HG02981 (cell line): ENCODE data around the gene HNRNPU.

Source experiments
- ATAC-seq: cut with Tn5 transposase; IDR thresholded peaks from one replicate; pipeline ENCODE4 v1.9.1; 2021; ENCODE audit warnings: mild to moderate bottlenecking, moderate library complexity; ENCODE audit not compliant: unreplicated experiment

The HNRNPU gene

DNA sequence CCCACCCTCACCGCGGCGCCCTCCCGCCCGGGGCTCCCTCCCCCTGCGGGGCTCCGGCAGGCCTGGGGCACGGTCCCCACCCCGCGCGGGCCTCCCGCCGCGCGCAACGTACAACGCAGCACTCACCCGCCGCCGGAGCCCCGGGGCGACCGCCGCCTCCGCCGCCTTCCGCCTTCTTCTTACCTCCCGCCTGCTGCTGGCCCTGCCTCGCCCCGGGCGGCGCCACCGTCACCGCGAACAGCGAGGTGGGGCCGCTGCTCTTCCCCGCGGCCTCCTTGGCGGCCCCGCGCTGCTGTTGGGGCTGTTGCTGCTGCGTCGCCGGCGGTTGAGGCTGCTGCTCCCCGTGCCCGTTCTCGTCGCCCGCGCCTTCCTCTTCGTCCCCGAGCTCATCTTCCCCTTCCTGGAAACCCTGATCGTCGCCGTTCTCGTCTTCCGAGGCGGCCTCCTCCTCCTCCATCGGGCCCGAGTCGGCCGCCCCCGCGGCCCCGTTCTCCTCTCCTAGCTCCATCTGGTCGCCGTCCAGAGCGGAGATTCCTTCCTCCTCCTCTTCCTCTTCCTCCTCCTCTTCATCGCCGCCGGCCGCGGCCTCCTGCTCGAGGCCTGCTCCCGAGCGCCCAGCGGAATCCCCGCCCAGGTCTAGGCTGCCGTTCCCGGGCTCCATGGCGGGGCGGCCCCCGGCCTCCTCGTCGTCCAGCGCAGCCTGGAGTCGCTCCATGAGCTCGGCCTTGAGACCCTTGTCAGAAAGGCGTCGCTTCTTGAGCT lies 671 bp downstream of the HNRNPU start:
- peak; percentile 10 for ATAC-seq

DNA sequence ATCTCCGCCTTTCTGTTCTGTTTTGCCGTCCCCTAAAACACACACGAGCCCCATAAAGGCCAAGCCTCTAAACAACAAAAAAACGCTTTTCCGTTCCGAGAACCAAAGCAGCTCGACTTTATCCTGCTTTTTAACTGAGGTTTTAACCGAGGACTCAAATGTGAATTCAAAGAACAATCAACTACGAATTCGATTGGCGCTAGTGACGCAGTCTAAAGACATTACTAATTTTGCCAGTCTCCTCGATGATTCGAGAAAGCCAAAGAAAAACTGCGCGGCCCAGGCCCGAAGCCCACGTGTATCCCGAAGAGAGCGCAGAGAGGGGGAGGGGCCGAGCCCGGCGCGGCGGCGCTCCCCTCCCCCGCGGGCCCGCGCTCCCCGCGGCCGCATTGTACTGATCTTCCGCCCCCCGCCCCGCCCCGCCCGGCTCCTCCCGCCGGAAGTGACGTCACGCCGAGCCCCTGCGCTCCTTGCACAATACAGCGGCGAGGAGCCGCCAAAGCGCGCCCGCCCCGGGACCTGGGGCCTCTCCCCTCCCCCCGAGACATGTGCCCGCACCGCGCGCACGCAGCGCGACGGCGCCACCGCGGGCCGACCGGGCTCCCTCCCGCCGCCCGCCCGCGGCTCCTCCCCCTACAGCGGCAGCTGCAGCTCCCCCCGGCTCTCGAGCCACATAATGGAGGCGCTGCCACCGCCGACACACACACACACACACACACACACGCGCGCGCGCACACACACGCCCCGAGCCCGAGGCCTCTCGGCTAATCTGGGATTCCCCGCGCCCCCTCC lies 1.4 kb downstream of the HNRNPU start:
- peak; percentile 47 for ATAC-seq

DNA sequence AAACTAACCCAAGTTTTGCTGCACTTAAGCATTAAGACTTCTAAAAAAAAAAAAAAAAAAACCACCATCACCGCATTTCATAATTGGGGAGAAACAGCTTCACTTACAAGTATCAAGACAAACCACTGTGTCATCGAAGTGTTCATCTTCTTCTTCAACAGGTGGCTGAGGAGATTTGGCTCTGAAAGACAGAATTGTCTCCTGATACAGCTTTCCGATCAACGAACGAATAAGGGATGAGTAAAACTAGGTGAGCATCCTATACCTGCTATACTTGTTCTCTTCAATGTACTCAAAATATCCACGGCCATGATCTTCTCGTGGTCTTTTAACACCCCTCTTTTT lies 2.0 kb downstream of the HNRNPU start:
- no peak for ATAC-seq

DNA sequence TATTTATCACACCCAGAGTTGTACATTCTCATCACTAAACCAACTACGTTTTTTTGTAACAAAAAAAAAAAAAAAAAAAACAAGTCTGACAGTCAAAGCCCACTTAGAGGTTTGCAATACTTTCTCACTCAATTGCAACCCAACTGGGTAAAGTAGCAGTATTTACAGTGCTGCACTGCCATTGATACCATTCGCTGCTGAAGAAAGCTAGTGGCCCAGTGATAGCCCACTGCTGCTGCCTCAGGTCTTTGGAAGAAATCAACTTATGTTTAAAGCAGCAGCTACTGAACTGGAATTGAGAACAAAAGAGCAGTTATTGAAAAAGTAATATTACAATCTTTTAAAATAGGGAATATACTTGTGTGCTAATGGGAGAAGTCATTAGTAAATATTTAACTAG lies 2.7 kb downstream of the HNRNPU start:
- ATAC-seq: no peak

DNA sequence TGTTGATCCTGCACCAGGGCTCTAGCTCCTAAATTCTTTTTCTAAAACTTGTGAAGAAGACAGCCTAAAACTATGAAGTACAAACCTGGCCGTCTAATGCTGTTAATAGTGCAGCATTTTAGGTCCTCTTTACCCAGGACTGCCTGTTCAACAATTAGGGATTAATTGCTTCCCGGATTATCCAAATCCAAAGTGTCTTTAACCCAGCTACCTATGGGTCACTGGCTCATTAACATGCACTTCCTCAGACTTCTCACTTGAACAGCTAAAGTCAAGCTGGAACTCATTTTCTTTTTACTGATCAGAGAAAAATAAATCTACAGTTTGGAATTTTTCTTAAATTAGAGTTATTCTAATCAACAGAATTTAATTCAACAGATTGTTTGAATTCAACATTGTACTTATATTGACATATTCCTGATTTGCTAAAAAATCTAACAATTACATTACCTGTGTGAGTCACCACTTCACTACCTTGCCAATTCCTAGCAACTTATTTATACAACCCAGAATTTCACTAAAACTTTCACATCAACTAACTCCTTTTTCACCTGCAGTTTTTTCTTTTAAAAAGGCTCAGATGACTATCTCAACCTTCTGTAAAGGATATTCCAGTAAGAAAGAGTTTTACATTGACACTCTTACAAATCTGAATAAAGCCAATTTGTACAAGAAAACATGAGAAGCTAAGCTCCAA lies 3.3 kb downstream of the HNRNPU start:
- ATAC-seq: no peak

DNA sequence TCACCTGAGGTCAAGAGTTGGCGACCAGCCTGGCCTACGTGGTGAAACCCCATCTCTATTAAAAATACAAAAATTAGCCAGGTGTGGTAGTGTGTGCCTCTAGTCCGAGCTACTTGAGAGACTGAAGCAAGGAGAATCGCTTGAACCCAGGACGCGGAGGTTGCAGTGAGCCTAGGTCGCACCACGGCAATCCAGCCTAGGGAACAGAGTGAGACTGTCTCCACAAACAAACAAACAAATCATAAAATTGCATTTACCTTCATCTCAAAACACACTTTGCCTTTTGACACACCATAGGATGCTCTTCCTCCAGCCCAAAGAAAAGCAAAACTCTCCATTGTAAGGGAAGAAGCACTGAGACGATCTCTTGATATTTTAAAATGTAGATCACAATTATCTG lies 4.3 kb downstream of the HNRNPU start:
- ATAC-seq: no peak

DNA sequence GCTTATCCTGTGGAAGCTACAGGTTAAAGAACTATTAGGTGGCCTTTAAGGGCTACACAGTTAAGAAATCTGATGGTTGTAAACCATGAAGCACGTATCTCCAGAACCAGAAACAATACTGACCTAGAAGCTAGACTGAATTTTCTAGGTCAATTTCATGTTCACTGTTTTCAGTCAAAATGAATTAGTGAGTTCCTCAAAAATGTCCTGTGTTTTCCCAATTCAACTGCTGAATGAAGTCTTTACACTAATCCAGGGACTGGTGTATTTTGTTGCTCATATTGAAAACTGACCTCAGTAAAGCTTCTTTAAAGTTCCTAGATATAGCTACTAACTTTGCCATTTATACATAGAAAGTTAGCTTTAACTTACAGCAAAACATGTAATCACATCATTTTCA lies 6.0 kb downstream of the HNRNPU start:
- ATAC-seq: no peak

DNA sequence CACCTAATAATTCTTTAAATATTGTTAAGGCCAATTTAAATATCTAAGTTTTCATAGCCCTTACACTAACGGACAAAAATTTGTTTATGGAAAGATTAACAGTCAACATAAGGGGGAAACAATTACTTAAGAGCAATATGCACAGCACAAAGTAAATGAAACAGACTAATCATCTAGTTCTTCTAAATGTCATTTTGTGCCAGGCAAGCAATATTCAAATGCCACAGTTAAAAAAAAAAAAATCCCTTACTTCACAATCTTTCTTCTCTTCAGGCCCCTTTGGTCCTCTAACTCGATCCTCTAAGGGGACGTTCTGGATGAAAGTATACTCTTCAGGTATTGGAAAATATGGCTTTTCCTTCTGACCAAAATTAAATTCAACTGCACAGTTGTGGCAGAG lies 6.6 kb downstream of the HNRNPU start:
- no peak for ATAC-seq

DNA sequence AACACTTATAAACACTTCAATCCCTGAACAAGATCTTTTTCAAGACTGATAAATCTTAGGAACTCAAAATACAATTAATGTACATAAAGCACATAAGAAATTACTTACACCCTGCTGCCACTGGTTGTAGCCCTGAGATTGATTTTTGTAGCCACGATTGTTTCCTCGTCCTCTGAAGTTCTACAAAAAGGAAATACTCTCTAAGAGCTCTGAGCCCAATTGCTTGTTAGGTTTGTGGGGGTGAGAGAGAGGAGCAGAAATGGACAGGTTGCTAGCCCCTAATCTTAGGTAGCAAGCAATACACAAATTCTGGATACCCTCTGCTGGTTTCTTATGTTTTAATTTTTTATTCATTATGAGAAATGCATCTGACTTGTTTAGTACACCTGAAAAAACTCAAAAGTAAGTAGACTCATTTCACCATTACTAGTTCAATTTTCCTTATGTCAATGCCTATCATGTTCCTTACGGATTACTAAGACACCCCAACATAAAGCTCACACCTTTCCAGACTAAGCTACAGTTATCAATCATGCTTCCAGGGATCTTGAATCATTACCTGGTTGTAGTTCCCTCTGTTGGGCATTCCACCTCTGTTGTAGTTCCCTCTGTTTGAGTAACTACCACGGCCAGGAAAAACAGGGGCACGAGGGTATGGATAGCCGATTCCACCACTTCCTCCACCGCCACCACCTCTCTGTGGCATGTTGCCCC lies 9.3 kb downstream of the HNRNPU start:
- no peak for ATAC-seq

DNA sequence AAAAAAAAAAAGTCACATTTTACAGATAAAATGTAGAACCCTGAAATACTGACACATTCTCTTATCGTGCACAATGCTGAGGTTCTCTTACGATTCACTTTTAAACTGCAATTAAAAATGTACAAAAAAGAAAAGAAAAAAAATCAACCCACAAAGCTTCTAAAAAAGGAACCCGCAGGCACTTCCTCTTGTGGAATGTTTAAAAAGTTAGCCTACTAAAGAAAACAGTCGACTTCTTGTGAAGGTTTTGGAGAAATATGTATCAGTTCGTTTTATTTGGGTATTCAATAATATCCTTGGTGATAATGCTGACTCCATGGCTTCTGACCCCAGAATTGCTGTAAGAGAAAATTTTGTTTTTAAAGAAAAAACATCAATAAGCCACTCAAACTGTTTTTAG lies 10.2 kb downstream of the HNRNPU start:
- ATAC-seq: no peak

DNA sequence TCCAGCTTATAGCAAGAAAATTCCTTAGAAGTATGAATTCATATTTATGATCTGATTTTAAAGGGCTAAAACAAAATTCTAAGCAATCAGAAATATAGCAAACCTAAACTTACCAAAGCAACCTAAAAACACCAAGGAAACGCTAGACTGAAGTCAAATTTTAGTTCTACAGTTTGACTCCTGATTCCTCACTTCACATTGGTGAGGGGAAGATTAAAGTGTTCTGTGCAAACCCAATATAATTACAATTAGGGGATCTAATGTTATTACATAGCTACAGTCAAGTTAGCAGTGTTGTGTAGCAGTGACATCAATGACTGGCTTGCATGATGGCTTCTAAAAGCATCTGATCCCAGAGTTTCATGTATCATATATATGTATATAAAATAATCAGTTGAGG lies 11.6 kb downstream of the HNRNPU start:
- ATAC-seq: no peak

DNA sequence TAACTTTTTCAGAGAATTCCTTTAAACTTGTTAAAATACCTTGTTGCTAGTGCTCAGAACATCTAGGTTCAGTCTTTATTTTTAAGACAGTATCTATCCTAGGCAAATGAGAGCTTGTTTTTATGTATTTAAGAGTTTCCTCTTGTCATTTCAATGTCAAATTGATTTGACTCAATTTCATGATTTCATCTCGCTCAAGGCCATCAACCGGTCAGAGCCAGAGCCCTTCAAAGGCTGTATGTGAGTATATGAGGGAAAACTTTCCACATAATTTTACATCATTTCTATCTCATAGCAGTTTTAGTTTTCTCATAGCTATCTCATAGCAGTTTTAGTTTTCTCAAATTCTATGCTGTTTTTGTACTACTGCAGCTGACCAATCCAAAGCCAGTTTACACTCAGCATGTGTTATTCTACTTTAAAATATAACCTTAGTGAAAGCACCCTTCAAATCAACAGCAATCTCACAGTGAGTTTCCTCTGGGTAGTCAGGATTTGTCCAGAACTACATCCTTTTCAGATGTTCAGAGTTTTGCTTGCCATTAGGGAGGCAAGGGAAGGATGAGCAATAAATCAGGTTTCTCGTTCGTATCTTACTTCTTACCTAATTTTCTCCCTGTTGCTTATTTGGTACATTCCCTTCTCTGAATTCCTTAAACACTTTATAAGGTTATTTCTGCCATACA lies 12.7 kb downstream of the HNRNPU start:
- no peak for ATAC-seq

DNA sequence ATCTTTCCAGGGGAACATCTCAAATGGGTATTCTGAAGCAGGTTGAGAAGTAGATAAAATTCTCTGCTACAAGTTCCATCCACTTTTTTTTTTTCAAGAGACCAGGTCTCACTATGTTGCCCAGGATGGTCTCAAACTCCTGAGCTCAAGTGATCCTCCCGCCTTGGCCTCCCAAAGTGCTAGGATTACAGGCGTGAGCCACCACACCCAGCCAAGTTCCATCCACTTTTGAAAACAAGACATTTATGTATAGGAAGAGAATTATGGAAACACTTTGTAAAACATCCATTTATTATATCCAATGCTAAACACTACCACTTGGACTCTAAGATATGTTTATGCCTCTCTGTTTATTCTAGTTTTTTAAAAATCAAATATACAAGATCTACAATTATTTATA lies 13.4 kb downstream of the HNRNPU start:
- ATAC-seq: no peak

DNA sequence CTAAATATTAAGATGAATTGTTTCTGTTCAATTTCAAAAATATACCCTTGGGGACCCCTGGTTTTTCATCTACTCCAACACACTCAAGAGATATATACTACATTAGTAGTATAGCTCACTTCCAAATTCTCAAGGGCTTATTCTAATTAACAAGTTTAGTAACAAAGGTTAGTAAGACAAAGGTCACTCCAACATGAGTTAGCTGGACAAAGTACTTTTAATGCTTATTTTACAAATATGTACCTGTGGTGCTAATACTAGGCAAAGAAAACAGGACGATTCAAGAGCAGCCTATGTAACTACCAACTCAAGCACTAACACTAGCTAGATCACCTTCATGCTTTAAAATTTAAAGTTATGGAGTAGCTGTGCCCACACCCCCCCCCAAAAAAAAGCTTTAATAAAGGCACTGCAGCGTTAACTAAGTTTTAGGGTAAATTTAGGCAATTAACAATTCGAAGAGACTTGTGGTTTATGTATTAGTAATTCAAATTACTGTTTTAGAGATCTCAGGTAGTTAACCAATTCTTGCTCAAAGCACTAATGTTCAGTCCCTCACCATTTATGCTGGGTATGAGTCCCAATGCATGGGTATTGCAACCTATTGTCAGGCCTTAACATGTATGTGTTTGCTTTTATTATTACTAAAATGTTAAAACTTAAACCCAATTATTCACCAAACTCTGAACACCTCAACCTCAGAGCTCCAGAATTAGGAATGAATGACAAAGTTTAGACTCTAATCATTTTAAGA lies 14.1 kb downstream of the HNRNPU start:
- ATAC-seq: no peak

DNA sequence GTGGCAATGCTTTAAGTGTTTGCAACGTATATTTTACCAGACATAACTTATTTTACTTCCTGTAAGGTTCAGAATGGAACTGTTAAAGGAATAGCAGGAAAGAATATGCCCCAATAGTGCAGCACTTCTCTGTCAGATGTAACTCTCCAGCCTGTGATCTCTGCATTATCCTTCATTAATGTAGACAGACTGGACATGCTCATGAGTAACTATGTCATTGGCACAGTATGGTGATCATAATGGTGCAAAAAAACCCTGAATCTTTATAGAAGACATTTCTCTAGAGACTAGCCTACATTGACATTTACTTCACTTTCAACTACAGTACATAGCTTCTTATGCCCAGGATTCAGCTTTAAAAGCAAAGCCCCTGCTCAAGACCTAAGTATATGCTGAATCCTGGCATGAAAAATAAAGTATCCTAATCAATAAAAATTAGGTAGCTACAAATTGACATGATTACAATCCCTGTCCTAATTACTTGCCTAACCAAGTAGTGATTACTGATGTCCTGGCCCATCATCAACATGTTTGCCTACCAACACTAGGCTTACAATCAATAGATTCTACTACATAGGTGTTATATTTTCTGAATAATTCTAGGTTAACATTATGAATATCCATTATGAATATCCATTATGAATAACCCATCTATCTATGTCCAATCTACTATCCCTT lies 15.0 kb downstream of the HNRNPU start:
- no peak for ATAC-seq

DNA sequence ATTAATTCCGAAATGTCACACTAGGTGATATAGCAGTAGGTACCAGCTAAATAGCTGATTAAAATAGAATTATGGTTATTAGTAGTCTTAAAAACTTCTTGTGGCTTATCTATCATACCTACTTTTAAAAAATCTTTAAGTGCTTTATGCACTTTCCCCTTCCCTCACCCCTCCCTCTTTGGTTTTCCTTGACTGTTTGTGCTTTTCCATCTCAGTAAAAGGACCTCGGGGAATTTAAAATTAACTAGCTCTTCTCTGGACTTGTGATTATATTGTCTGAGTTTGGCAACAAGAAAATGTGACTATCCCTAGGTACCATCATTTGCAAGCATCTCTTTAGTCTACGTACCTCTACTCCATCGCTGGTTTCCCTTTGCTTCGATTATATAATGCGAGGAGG lies 17.7 kb downstream of the HNRNPU start:
- ATAC-seq: no peak

DNA sequence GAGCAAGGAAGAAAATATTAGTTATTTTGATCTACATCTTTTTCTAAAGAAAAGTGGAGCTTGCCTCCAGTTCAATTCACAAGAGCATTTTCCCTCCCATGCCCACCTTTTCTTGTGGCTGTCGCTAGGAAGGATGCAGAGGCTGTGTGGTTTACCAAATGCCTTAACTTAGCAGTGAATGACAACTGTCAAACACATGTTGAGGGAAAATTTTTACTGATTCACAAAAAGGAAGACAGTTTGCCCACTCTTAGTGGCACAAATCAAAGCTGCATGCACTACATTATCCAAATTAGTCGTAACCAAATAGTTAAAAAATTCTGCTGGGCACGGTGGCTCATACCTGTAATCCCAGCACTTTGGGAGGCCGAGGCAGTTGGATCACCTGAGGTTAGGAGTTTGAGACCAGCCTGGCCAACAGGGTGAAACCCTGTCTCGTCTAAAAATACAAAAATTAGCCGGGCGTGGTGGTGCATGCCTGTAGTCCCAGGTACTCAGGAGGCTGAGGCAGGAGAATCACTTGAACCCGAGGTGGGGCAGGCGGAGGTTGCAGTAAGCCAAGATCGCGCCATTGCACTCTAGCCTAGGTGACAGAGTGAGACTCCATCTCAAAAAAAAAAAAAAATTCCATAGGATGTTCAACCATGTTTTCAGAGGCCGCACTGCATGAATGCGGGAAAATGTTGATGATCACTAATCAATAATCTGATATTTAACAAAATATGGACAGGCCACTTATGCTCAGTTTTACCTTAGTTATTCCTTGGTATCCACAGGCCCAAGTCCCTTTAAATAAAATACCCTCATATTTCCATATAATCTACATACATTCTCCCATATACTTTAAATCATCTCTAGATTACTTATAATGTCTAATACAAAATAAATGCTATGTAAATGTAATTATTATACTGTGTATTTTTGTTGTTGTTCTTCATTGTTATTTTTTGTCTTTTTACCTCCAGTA lies 19.9 kb downstream of the HNRNPU start:
- ATAC-seq: no peak
